H1 (cell line): Measurements from ENCODE around the gene TSPEAR. TPM values are rescaled to one million over a fixed set of nuclear protein-coding genes. Genes with fewer than 3 reads are reported as not detected.
"Not testable (repeated sequence)": the region's sequence is repeated elsewhere in the genome, so short reads cannot be mapped to it uniquely, and the experiment has no call there.

Source experiments
- CTCF ChIA-PET: fragments of 300-600 bp; sonication (Branson Sonifier 250); formaldehyde crosslinking; loops from one replicate; lab custom pipeline; 2021; ENCODE audit not compliant: partially characterized antibody; lab: Charles Lee
- POLR2A ChIA-PET: fragments of 300-600 bp; sonication (Branson Sonifier 250); formaldehyde crosslinking; loops from one replicate; lab custom pipeline; 2021; ENCODE audit warnings: inconsistent platforms; ENCODE audit not compliant: partially characterized antibody; lab: Charles Lee
- DNase-seq, 2 experiments: peaks; one replicate each; pipeline versions ENCODE4 v3.0.0 to v3.0.0-alpha.2; 2010 to 2022; ENCODE audit warnings: low spot score in 2 of 2, low read depth in 1 of 2, mixed read lengths in 1 of 2
- FAIRE-seq: peaks from 2 replicates; lab custom pipeline; 2011; peaks lifted over from hg19 to GRCh38; lab: Jason Lieb, UNC
- H2AFZ ChIP-seq: 2 replicates; pipeline ENCODE4 v1.8.1; 2012; ENCODE audit warnings: low read length, inconsistent platforms
- H2AK5ac ChIP-seq: 2 replicates; pipeline ENCODE4 v1.6.1; 2013; ENCODE audit warnings: low read depth, low read length
- H2BK120ac ChIP-seq: replicated peaks from 2 replicates; pipeline ENCODE3; 2013; ENCODE audit warnings: low read depth, low read length, inconsistent platforms
- H2BK12ac ChIP-seq: 2 replicates; pipeline ENCODE4 v1.6.1; 2013; ENCODE audit warnings: low read depth, low read length
- H2BK15ac ChIP-seq: 2 replicates; pipeline ENCODE4 v1.6.1; 2013; ENCODE audit warnings: low read length
- H2BK20ac ChIP-seq: 2 replicates; pipeline ENCODE4 v1.6.1; 2013; ENCODE audit warnings: low read length
- H2BK5ac ChIP-seq: 2 replicates; pipeline ENCODE4 v1.6.1; 2013; ENCODE audit warnings: low read depth, low read length
- H3K14ac ChIP-seq: 2 replicates; pipeline ENCODE4 v1.6.1; 2013; ENCODE audit warnings: inconsistent platforms; ENCODE audit not compliant: insufficient read length
- H3K18ac ChIP-seq: 2 replicates; pipeline ENCODE4 v1.6.1; 2013; ENCODE audit warnings: low read length; ENCODE audit errors: extremely low read depth
- H3K23ac ChIP-seq: 2 replicates; pipeline ENCODE4 v1.6.1; 2013; ENCODE audit warnings: inconsistent platforms; ENCODE audit not compliant: insufficient read length
- H3K23me2 ChIP-seq: 2 replicates; pipeline ENCODE4 v1.6.1; 2013; ENCODE audit warnings: low read depth, low read length
- H3K27ac ChIP-seq: 2 replicates; pipeline ENCODE4 v1.6.1; 2011; ENCODE audit warnings: low read depth, low read length, inconsistent platforms
- H3K27me3 ChIP-seq, 4 experiments: replicated peaks in 1 of 4; 1 replicate in 1 of 4; 2 replicates in 3 of 4; pipeline versions ENCODE4 v1.6.1 to v1.8.1; 2011 to 2013; ENCODE audit warnings: low read length in 3 of 4, mild to moderate bottlenecking in 3 of 4, inconsistent platforms in 2 of 4, mixed read lengths in 2 of 4, moderate library complexity in 1 of 4; ENCODE audit not compliant: control insufficient read depth in 3 of 4, insufficient read depth in 3 of 4; ENCODE audit errors: extremely low read depth in 1 of 4
- H3K36me3 ChIP-seq, 4 experiments: 2 replicates each; pipeline versions ENCODE4 v1.6.1 to v1.8.1; 2011 to 2013; ENCODE audit warnings: mild to moderate bottlenecking in 4 of 4, low read length in 3 of 4, moderate library complexity in 2 of 4, control low read depth in 1 of 4, inconsistent platforms in 1 of 4; ENCODE audit not compliant: insufficient read depth in 4 of 4, control insufficient read depth in 2 of 4
- H3K4ac ChIP-seq: replicated peaks from 2 replicates; pipeline ENCODE3; 2013; ENCODE audit warnings: low read length, low read depth, mixed read lengths, inconsistent platforms; ENCODE audit not compliant: insufficient read length
- H3K4me1 ChIP-seq, 4 experiments: replicated peaks in 1 of 4; 1 replicate in 1 of 4; 2 replicates in 3 of 4; pipeline versions ENCODE4 v1.6.1 to v1.8.1; 2011 to 2013; ENCODE audit warnings: low read length in 3 of 4, inconsistent platforms in 2 of 4, mixed read lengths in 1 of 4; ENCODE audit not compliant: insufficient read depth in 4 of 4, control insufficient read depth in 3 of 4
- H3K4me2 ChIP-seq, 2 experiments: 2 replicates each; pipeline versions ENCODE4 v1.6.1 to v1.8.1; 2011 to 2013; ENCODE audit warnings: low read depth in 2 of 2, low read length in 2 of 2, control low read depth in 1 of 2, inconsistent platforms in 1 of 2, mild to moderate bottlenecking in 1 of 2; ENCODE audit not compliant: insufficient read depth in 1 of 2
- H3K4me3 ChIP-seq, 4 experiments: fragments of 200-600, 300-600 bp in 1 of 4; sonication (generic), shearing (Covaris generic), sonication (Bioruptor Twin) in 1 of 4; 2 replicates each; pipeline versions ENCODE4 v1.5.1 to v1.8.1; 2011 to 2016; ENCODE audit warnings: low read length in 4 of 4, low read depth in 3 of 4, control low read depth in 2 of 4, inconsistent platforms in 2 of 4, mild to moderate bottlenecking in 2 of 4, mixed read lengths in 1 of 4, moderate library complexity in 1 of 4; ENCODE audit not compliant: insufficient read depth in 2 of 4; ENCODE audit errors: extremely low read depth in 1 of 4
- H3K56ac ChIP-seq: replicated peaks from 2 replicates; pipeline ENCODE3; 2013; ENCODE audit warnings: low read depth, mild to moderate bottlenecking, mixed read lengths, low read length, inconsistent platforms; ENCODE audit not compliant: insufficient read length
- H3K79me1 ChIP-seq: 2 replicates; pipeline ENCODE4 v1.6.1; 2013; ENCODE audit warnings: low read depth, low read length, control low read depth
- H3K79me2 ChIP-seq, 2 experiments: 2 replicates each; pipeline versions ENCODE4 v1.6.1 to v1.8.1; 2012 to 2013; ENCODE audit warnings: low read length in 2 of 2, mild to moderate bottlenecking in 2 of 2, inconsistent platforms in 1 of 2; ENCODE audit not compliant: insufficient read depth in 2 of 2, control insufficient read depth in 1 of 2
- H3K9ac ChIP-seq, 4 experiments: replicated peaks in 1 of 4; 1 replicate in 1 of 4; 2 replicates in 3 of 4; pipeline versions ENCODE4 v1.6.1 to v1.8.1; 2011 to 2013; ENCODE audit warnings: low read depth in 3 of 4, low read length in 3 of 4, control low read depth in 2 of 4, mild to moderate bottlenecking in 2 of 4, moderate library complexity in 2 of 4, inconsistent platforms in 1 of 4; ENCODE audit errors: extremely low read depth in 1 of 4
- H3K9me3 ChIP-seq, 2 experiments: 2 replicates each; pipeline versions ENCODE4 v1.6.1 to v1.8.1; 2012 to 2013; ENCODE audit warnings: mild to moderate bottlenecking in 2 of 2, moderate library complexity in 2 of 2, control low read depth in 1 of 2, inconsistent platforms in 1 of 2, low read depth in 1 of 2, low read length in 1 of 2, mixed read lengths in 1 of 2; ENCODE audit not compliant: insufficient read depth in 2 of 2
- H4K20me1 ChIP-seq, 2 experiments: replicated peaks in 1 of 2; 2 replicates each; pipeline versions ENCODE3 to v1.8.1; 2011 to 2013; ENCODE audit warnings: inconsistent platforms in 2 of 2, low read length in 2 of 2, mild to moderate bottlenecking in 1 of 2; ENCODE audit not compliant: insufficient read depth in 2 of 2, control insufficient read depth in 1 of 2
- H4K5ac ChIP-seq: 2 replicates; pipeline ENCODE4 v1.6.1; 2013; ENCODE audit warnings: low read length, low read depth, mixed read lengths, inconsistent platforms; ENCODE audit not compliant: insufficient read length
- H4K8ac ChIP-seq: 2 replicates; pipeline ENCODE4 v1.8.0; 2013; ENCODE audit warnings: mild to moderate bottlenecking, moderate library complexity, low read length, inconsistent platforms; ENCODE audit not compliant: insufficient read depth; ENCODE audit errors: extremely low read depth
- H4K91ac ChIP-seq: replicated peaks from 2 replicates; pipeline ENCODE3; 2013; ENCODE audit warnings: low read length, mixed read lengths, inconsistent platforms; ENCODE audit not compliant: insufficient read length
- BACH1 ChIP-seq: IDR thresholded peaks from 2 replicates; pipeline ENCODE4 v1.6.1; 2012; ENCODE audit warnings: low read length, improper control_type of control experiment
- SUZ12 ChIP-seq: fragments of 200-600 bp; sonication (generic); IDR thresholded peaks from 2 replicates; pipeline ENCODE4 v1.6.1; 2012; ENCODE audit warnings: mild to moderate bottlenecking, inconsistent platforms, low read length, moderate library complexity, mixed read lengths
- TCF12 ChIP-seq: IDR thresholded peaks from 2 replicates; pipeline ENCODE4 v1.6.1; 2011; ENCODE audit warnings: low read depth, mild to moderate bottlenecking, low read length
- WGBS, 2 experiments: shearing (Covaris generic) in 1 of 2; methylation state at CpG; one replicate each; pipeline versions ENCODE4 v1.1.6 to v1.1.7; 2013 to 2015; ENCODE audit warnings: low lambda C conversion rate in 2 of 2, mixed read lengths in 2 of 2, inconsistent platforms in 1 of 2, low coverage in 1 of 2, missing lambda C conversion rate in 1 of 2; ENCODE audit not compliant: insufficient replicate concordance in 2 of 2, insufficient coverage in 1 of 2, insufficient read length in 1 of 2; ENCODE audit errors: extremely low coverage in 1 of 2, missing lambda C conversion rate in 1 of 2; 5-methylcytosine and 5-hydroxymethylcytosine counted together
- polyA plus RNA-seq, 7 experiments: library from polyadenylated mRNA; depleted of rRNA in 3 of 7; stranded (reverse) in 5 of 7; unstranded in 2 of 7; fragments of >200 nt in 5 of 7; fragments of 200-250 nt in 2 of 7; gene quantifications; 1 replicate in 5 of 7; 2 replicates in 1 of 7; 4 replicates in 1 of 7; pipeline versions ENCODE4 v1.2.1 to v1.2.3, GENCODE V29; 2011 to 2013; ENCODE audit warnings: missing spikeins in 2 of 7, mixed read lengths in 2 of 7
- total RNA-seq: library from RNA; stranded (reverse); fragmentation: NEBNext Ultra II Directional; extraction: Animal tissue kit (Norgen Biotek cat#: 25700); gene quantifications from 2 replicates; pipeline ENCODE4 v1.2.1, GENCODE V29; 2021

Gene TSPEAR
- total and polyA plus RNA-seq, 2 of the 8 experiments (the other 6 are each of a cell fraction or from before 2014, with no cell fraction given): 0.58 to 0.89 TPM

GRCh38 chr21:44503901-44504399 lies 207.4 kb downstream of the TSPEAR start (continued):
- no peak for TF ChIP-seq TCF12
- TF ChIP-seq SUZ12: no peak
- no peak for TF ChIP-seq BACH1

GRCh38 chr21:44503006-44503889 lies 208.1 kb downstream of the TSPEAR start:
- H3K4me3 ChIP-seq, H3K79me2 ChIP-seq, H3K23me2 ChIP-seq, H3K9ac ChIP-seq, H2BK12ac ChIP-seq, H4K8ac ChIP-seq, H3K18ac ChIP-seq, H3K27ac ChIP-seq, DNase-seq, H2AFZ ChIP-seq, H2BK20ac ChIP-seq, H2AK5ac ChIP-seq, H3K79me1 ChIP-seq, H3K23ac ChIP-seq, FAIRE-seq, H3K14ac ChIP-seq, H2BK15ac ChIP-seq, H3K56ac ChIP-seq, H4K5ac ChIP-seq, H2BK5ac ChIP-seq, H3K4me1 ChIP-seq, H3K9me3 ChIP-seq, H2BK120ac ChIP-seq, H3K36me3 ChIP-seq, H3K27me3 ChIP-seq, H3K4ac ChIP-seq, H4K20me1 ChIP-seq, H4K91ac ChIP-seq, H3K4me2 ChIP-seq: not testable (repeated sequence)
- 90% methylated on average over 24 of the region's 44 CpGs; no CpG with 5 or more reads in 1 of the 2 experiments for WGBS, 2 experiments
- POLR2A ChIA-PET: interaction anchor here (0.8 to 1.3 kb wide), 3 partner anchors 13 to 314 kb away, joined by 3 read pairs; partner anchors contain the start of gene SUMO3
- CTCF ChIA-PET: interaction anchor here (0.6 to 2.0 kb wide), 5 partner anchors 19 to 729 kb away, joined by 3 to 7 read pairs (median 4); no protein-coding TSS in a partner anchor
